Kidney glomerular epithelial cell (primary cell): ENCODE measurements around the gene PAPSS2.

Experiments
- DNase-seq: peaks from one replicate; lab custom pipeline; 2025; lab: John Stamatoyannopoulos, UW

The PAPSS2 gene

DNA sequence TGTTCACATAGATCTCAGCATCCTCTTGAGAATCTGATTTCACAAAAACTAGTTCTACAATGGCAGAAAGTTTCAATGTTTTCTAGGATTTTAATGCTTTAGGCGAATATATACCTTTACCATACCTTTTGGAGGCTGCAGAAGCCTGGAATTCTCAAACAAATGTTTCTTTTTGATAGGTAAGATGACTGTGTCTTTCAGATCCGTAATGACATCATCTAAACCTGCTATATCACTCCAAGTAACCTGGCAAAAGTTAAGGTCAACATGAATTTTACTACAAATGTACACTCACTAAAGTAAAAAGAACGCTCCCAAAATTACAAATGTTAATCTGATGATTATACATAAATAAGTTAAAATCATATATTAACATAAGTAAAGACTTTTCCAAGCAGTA is 130.5 kb downstream of the PAPSS2 start:
- DNase-seq, result no peak

DNA sequence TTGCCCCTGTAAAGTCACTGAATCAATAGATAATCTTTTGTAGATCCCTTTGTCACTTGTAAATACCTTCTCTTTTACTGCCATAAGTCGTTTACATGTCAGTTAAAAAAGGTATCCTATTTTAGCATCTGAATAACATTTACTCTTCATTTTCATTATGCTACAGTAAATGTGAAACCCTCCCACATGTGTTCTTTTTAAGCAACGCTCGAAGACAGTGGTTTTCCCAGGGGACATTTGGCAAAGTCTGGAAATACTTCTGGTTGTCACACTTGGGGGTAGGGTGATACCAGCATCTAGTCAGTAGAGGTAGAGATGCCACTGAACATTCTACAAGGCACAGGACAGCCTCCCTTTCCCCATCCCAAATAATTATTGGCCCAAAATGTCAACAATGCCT is 134.6 kb downstream of the PAPSS2 start:
- DNase-seq, result no peak
